ENCODE measurements around the gene ZPBP2.

DNA sequence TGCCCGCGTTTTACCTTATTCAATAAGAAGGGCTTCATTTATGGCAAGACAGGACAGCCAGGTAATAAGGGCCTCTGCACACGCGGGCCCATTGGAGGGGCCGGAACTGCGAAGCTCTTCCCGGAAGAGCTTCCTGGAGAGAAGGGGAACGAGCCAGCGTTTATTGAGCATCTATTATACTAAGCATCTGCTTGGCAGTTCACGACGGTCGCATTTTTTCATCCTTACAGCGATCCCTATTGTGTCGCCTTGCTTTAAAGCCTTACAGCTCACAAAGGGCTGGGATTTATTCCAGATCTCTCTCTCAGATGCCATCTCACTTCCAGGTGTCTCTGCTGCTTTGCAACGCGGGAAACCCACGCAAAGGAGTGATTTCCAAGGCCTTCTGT, 546 bp downstream of the ZPBP2 start:
- TF ChIP-seq POLR2A (IDR thresholded peaks at IDR 0.05; ENCODE audit: borderline replicate concordance, extremely low read depth, insufficient read depth, insufficient read length) (no peak), MAX (IDR thresholded peaks at IDR 0.05) (no peak), ZNF274 (IDR thresholded peaks at IDR 0.05; ENCODE audit: low read depth, low read length) (no peak), RAD21 (IDR thresholded peaks at IDR 0.05; ENCODE audit: low read depth) (no peak), FOSL1 (IDR thresholded peaks at IDR 0.05; ENCODE audit: low read depth) (no peak), EZH2 (IDR thresholded peaks at IDR 0.05) (no peak)
- TF ChIP-seq, protein P1, sequence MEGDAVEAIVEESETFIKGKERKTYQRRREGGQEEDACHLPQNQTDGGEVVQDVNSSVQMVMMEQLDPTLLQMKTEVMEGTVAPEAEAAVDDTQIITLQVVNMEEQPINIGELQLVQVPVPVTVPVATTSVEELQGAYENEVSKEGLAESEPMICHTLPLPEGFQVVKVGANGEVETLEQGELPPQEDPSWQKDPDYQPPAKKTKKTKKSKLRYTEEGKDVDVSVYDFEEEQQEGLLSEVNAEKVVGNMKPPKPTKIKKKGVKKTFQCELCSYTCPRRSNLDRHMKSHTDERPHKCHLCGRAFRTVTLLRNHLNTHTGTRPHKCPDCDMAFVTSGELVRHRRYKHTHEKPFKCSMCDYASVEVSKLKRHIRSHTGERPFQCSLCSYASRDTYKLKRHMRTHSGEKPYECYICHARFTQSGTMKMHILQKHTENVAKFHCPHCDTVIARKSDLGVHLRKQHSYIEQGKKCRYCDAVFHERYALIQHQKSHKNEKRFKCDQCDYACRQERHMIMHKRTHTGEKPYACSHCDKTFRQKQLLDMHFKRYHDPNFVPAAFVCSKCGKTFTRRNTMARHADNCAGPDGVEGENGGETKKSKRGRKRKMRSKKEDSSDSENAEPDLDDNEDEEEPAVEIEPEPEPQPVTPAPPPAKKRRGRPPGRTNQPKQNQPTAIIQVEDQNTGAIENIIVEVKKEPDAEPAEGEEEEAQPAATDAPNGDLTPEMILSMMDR (IDR thresholded peaks at IDR 0.05 in 2 of 3, conservative IDR thresholded peaks at IDR 0.05 in 1 of 3; ENCODE audit: borderline replicate concordance in 1 of 3, insufficient read depth in 1 of 3, low read depth in 2 of 3, low read length in 2 of 3), result no peak

Measured in HCT116 (cell line).